Lower leg skin (tissue), 4 donors: ENCODE data around the gene TPST1. TPM values are rescaled to one million over a fixed set of nuclear protein-coding genes. Genes with fewer than 3 reads are reported as not detected.

Source experiments
- DNase-seq, 2 donors: peaks; one replicate each; pipeline ENCODE4 v3.0.0-alpha.2; 2019; ENCODE audit warnings: low spot score in 2 of 2
- H3K4me3 ChIP-seq: fragments of 200-600 bp; sonication (generic); 2 replicates; pipeline ENCODE4 v1.5.1; 2017; ENCODE audit warnings: mild to moderate bottlenecking, low read depth; ENCODE audit not compliant: poor library complexity, severe bottlenecking
- CTCF ChIP-seq, 3 donors: fragments of 450-650 bp; IDR thresholded peaks; one replicate each; pipeline ENCODE4 v1.5.1; 2016; ENCODE audit warnings: antibody characterized with exemption in 3 of 3, mild to moderate bottlenecking in 3 of 3, moderate library complexity in 2 of 3
- POLR2A ChIP-seq, 2 donors: fragments of 450-650 bp; IDR thresholded peaks; one replicate each; pipeline ENCODE4 v1.6.1; 2016 to 2017; ENCODE audit warnings: antibody characterized with exemption in 2 of 2, mild to moderate bottlenecking in 1 of 2, moderate library complexity in 1 of 2
- WGBS, 2 donors: methylation state at CpG; one replicate each; pipeline ENCODE4 v1.1.5; 2018; 5-methylcytosine and 5-hydroxymethylcytosine counted together
- intact Hi-C: fragments of 100-400 bp; cut with DNase I; formaldehyde crosslinking; loops from one replicate; pipeline ENCODE4 v1.15.0; 2023; ENCODE audit warnings: low total_unique reads
- total RNA-seq, 4 donors: library from RNA; depleted of rRNA; stranded (reverse); fragments of >200 nt; gene quantifications; one replicate each; pipeline ENCODE4 v1.1.0, GENCODE V29; 2016

Gene TPST1
- total RNA-seq, 4 donors from 2014 or later, result 10.1 to 12.8 (median 11.2) TPM

- H3K4me3 ChIP-seq, result no peak overlapping the region
- TF ChIP-seq CTCF (IDR thresholded peaks at IDR 0.05), result no peak
- TF ChIP-seq POLR2A (IDR thresholded peaks at IDR 0.05), result no peak
- 43% methylated on average over 2 of the region's 2 CpGs for WGBS, 2 donors
- DNase-seq, result no peak
- intact Hi-C loops, result no loop called here
These were observed 28.2 kb upstream of the TPST1 start for GRCh38 chr7:66176914-66177313.

GRCh38 chr7:66178258-66178657, 26.9 kb upstream of the TPST1 start:
- 86 to 96% methylated on average over 2 of the region's 2 CpGs for WGBS, 2 donors
- TF ChIP-seq CTCF (IDR thresholded peaks at IDR 0.05) (no peak), POLR2A (IDR thresholded peaks at IDR 0.05) (no peak)
- intact Hi-C loops, result no loop called here

GRCh38 chr7:66181329-66181728, 23.8 kb upstream of the TPST1 start:
- TF ChIP-seq POLR2A (IDR thresholded peaks at IDR 0.05) (no peak), CTCF (IDR thresholded peaks at IDR 0.05) (no peak)
- no peak overlapping the region for H3K4me3 ChIP-seq
- no peak for DNase-seq
- intact Hi-C loops, result no loop called here

More at GRCh38 chr7:66178258-66178657, 26.9 kb upstream of the TPST1 start:
- no peak overlapping the region for H3K4me3 ChIP-seq
- DNase-seq, result no peak

GRCh38 chr7:66181845-66182244, 23.3 kb upstream of the TPST1 start:
- H3K4me3 ChIP-seq, result no peak overlapping the region
- TF ChIP-seq CTCF (IDR thresholded peaks at IDR 0.05) (no peak), POLR2A (IDR thresholded peaks at IDR 0.05) (no peak)
- 93 to 100% methylated on average over 2 of the region's 2 CpGs for WGBS, 2 donors
- no peak for DNase-seq
- intact Hi-C loops, result no loop called here

- intact Hi-C loops, result no loop called here
- no peak overlapping the region for H3K4me3 ChIP-seq
- WGBS, 2 donors, result 96 to 98% methylated on average over 6 of the region's 6 CpGs
- no peak for DNase-seq
- TF ChIP-seq CTCF (IDR thresholded peaks at IDR 0.05), result no peak
- no peak for TF ChIP-seq POLR2A (IDR thresholded peaks at IDR 0.05)
These were observed 22.2 kb upstream of the TPST1 start for GRCh38 chr7:66182920-66183319.

GRCh38 chr7:66183700-66184099, 21.4 kb upstream of the TPST1 start:
- TF ChIP-seq POLR2A (IDR thresholded peaks at IDR 0.05) (no peak), CTCF (IDR thresholded peaks at IDR 0.05) (no peak)
- intact Hi-C loops, result no loop called here
- no peak for DNase-seq
- no peak overlapping the region for H3K4me3 ChIP-seq
- 88 to 92% methylated on average over 2 of the region's 2 CpGs for WGBS, 2 donors
